ENCODE data around the gene RANBP1.

- no peak for TF ChIP-seq HDGF (IDR thresholded peaks at IDR 0.05; ENCODE audit: borderline replicate concordance)
- TF ChIP-seq CTBP1 (IDR thresholded peaks at IDR 0.05; ENCODE audit: borderline replicate concordance), result no peak
- no peak for TF ChIP-seq FOXM1 (IDR thresholded peaks at IDR 0.05; ENCODE audit: borderline replicate concordance)
- no peak for TF ChIP-seq TARDBP (IDR thresholded peaks at IDR 0.05)
- no peak for TF ChIP-seq SUZ12 (IDR thresholded peaks at IDR 0.05)
- no peak for TF ChIP-seq SP1 (IDR thresholded peaks at IDR 0.05)
- no peak for TF ChIP-seq BHLHE40 (IDR thresholded peaks at IDR 0.05; ENCODE audit: borderline replicate concordance)
- TF ChIP-seq PKNOX1 (IDR thresholded peaks at IDR 0.05), result no peak
- no peak for TF ChIP-seq LEF1 (IDR thresholded peaks at IDR 0.05; ENCODE audit: borderline replicate concordance)
- TF ChIP-seq FOXK2 (IDR thresholded peaks at IDR 0.05), result no peak
Observed at GRCh38 chr22:20123366-20124082, 7.6 kb downstream of the RANBP1 start.

All from HEK293T (cell line).